ENCODE results near the gene CISTR. TPM values are rescaled to one million over a fixed set of nuclear protein-coding genes. Genes with fewer than 3 reads are reported as not detected.

Gene CISTR
- total and polyA plus RNA-seq, 11 donors = 0.24 to 4.4 (median 2.2) TPM; not detected in 1

DNA sequence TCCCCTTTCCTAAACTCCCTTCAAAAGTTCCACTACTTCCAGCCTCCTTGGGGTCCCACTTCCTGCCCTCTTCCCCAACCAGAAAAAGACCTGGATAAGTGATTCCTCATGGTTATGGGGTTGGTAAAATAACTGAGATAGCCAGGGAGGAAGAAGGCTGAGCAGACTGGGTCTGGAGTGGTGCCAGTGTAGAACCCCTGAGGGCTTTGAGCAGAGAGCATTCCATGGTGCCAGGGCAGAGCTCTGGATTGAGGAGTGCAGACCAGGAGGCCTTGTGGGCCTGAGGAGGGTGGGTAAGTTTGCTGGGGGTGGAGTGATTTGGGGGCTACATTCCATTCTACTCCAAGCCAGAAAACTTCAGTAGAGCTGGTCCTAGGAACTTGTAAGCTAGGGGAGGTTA is 9.5 kb upstream of the CISTR start:
- TF ChIP-seq CTCF (IDR thresholded peaks at IDR 0.05) (no peak), POLR2A (IDR thresholded peaks at IDR 0.05) (no peak)
- no peaks in the 10 kb centered on the region for H3K9me3 ChIP-seq
- DNase-seq (no peak), ATAC-seq (no peak)
- H3K27ac ChIP-seq = no peak overlapping the region
- H3K4me1 ChIP-seq = peaks cover 0 to 9% (median 2%) of the 10 kb centered on the region in 12 donors
- H3K4me3 ChIP-seq = no peak overlapping the region
- H3K27me3 ChIP-seq = peaks cover 0 to 76% (median 5%) of the 10 kb centered on the region in 9 donors
- intact Hi-C loops (cut with DNase I) = no loop called here
- H3K36me3 ChIP-seq = no peaks in the 10 kb centered on the region

DNA sequence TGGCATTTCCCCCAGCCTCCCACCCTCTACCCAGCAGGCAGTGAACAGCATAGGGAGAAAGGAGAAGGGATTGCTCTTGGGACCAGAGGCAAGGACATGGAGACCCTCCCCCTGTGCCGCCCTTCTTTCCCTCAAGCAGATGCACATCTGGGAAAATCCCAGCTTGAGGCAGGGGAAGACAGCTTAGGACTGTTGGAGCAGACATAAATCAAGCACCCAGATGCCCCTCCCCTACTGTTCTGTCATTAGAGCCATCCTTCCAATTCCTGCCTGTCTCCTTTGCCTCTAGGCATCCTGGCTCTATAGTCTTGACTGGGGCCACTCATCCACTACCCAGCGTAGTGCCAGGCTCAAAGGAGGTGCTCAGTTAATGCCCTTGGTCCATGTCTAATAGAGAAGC is 7.5 kb upstream of the CISTR start:
- H3K27ac ChIP-seq = no peak overlapping the region
- ATAC-seq (no peak), DNase-seq (no peak)
- no peaks in the 10 kb centered on the region for H3K9me3 ChIP-seq
- 80 to 85% (median 84%) methylated on average over 2 of the region's 2 CpGs for WGBS, 4 donors
- no peak overlapping the region for H3K4me3 ChIP-seq
- peaks cover 0 to 64% (median 4%) of the 10 kb centered on the region in 9 donors for H3K27me3 ChIP-seq
- peaks cover 0 to 18% (median 4%) of the 10 kb centered on the region in 12 donors for H3K4me1 ChIP-seq
- no peak for TF ChIP-seq POLR2A (IDR thresholded peaks at IDR 0.05)
- no peak for TF ChIP-seq CTCF (IDR thresholded peaks at IDR 0.05)
- no peaks in the 10 kb centered on the region for H3K36me3 ChIP-seq
- intact Hi-C loops (cut with DNase I) = loop anchor here in 2 of 10 donors (10.0 kb wide), 2 partner anchors 436 to 446 kb away; no protein-coding TSS in a partner anchor

DNA sequence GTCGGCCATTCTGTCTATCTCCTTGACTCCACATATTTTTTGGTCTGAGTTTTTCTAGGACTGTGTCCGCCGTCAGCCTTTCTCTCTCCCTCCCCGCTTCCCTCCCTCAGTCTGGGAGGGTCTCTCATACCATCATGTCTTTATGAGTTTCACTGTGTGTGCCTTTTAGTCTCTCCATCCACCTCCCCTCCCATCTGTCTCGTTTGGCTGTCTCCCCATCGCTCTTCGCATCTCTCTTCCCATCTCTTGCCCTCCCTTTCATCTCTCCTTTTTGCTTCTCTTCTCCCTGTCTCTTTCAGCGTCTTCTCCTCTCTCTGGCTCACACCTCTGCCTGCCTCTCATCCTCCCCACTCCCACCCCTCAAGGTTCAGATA is 6.9 kb upstream of the CISTR start:
- no peak overlapping the region for H3K27ac ChIP-seq
- peaks cover 0 to 21% (median 4%) of the 10 kb centered on the region in 12 donors for H3K4me1 ChIP-seq
- TF ChIP-seq POLR2A (IDR thresholded peaks at IDR 0.05) (no peak), CTCF (IDR thresholded peaks at IDR 0.05) (no peak)
- H3K9me3 ChIP-seq = no peaks in the 10 kb centered on the region
- WGBS, 4 donors = 53 to 61% (median 56%) methylated on average over 8 of the region's 8 CpGs
- no peaks in the 10 kb centered on the region for H3K36me3 ChIP-seq
- H3K27me3 ChIP-seq = peaks cover 0 to 66% (median 4%) of the 10 kb centered on the region in 9 donors
- no peak overlapping the region for H3K4me3 ChIP-seq
- DNase-seq = no peak
- intact Hi-C loops (cut with DNase I) = loop anchor here in 2 of 10 donors (10.0 kb wide), 2 partner anchors 436 to 446 kb away; no protein-coding TSS in a partner anchor
- ATAC-seq = no peak

- intact Hi-C loops (cut with DNase I) = loop anchor here in 2 of 10 donors (10.0 kb wide), 2 partner anchors 437 to 447 kb away; no protein-coding TSS in a partner anchor
- ATAC-seq = no peak
- no peaks in the 10 kb centered on the region for H3K9me3 ChIP-seq
- WGBS, 4 donors = 64 to 69% (median 66%) methylated on average over 7 of the region's 7 CpGs
- H3K27me3 ChIP-seq = peaks cover 0 to 61% (median 3%) of the 10 kb centered on the region in 9 donors
- DNase-seq = no peak
- no peaks in the 10 kb centered on the region for H3K36me3 ChIP-seq
- H3K27ac ChIP-seq = no peak overlapping the region
- H3K4me3 ChIP-seq = no peak overlapping the region
- H3K4me1 ChIP-seq = peaks cover 0 to 21% (median 4%) of the 10 kb centered on the region in 12 donors
- TF ChIP-seq CTCF (IDR thresholded peaks at IDR 0.05) (no peak), POLR2A (IDR thresholded peaks at IDR 0.05) (no peak)
Measured at GRCh38 chr12:53758081-53758729, 6.4 kb upstream of the CISTR start.

All from heart left ventricle (tissue), 16 donors.